Liver (tissue), 3 donors: ENCODE results near the gene RALGAPA2.

Source experiments
- GABPA ChIP-seq, 2 donors: IDR thresholded peaks in 1 of 2; conservative IDR thresholded peaks in 1 of 2; 2 replicates each; pipeline ENCODE4 v1.6.1; 2016; ENCODE audit warnings: antibody characterized with exemption in 2 of 2, mild to moderate bottlenecking in 1 of 2, moderate library complexity in 1 of 2
- TAF1 ChIP-seq: conservative IDR thresholded peaks from 2 replicates; pipeline ENCODE4 v1.6.1; 2016; ENCODE audit warnings: antibody characterized with exemption, mild to moderate bottlenecking
- TF ChIP-seq, protein P1 (sequence below): fragments of 150-350 bp; IDR thresholded peaks from 2 replicates; pipeline ENCODE4 v1.5.1; 2017; ENCODE audit warnings: improper control_type of control experiment, low read depth, low read length; ENCODE audit not compliant: missing input control
- TF ChIP-seq, protein P2 (sequence below): IDR thresholded peaks from 2 replicates; pipeline ENCODE4 v1.6.1; 2016; ENCODE audit warnings: antibody characterized with exemption
- TF ChIP-seq, protein P3 (sequence below): IDR thresholded peaks from 2 replicates; pipeline ENCODE4 v1.6.1; 2016; ENCODE audit warnings: antibody characterized with exemption, mild to moderate bottlenecking
- donor health status: healthy.
- donor health status: healthy.

DNA sequence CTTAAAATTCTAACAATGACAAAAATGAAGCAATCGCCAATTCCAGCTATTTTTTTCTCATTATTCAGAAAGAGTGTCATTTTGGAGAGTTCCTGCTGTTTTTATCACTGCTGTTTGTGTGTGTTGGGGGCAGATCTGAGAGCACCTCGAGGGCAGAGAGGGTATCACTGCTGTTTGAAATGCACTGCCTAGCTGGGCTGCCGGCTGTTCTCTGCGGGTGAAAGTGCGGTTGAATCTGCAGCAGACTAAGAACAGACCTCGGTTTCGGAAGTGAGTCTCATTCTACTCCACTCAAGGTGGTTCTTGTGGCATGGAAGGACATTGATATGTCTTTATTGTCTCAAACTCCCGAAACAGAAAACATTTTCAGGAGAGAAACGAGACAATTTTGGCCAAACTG lies 326.3 kb downstream of the RALGAPA2 start:
- TF ChIP-seq, protein P1, sequence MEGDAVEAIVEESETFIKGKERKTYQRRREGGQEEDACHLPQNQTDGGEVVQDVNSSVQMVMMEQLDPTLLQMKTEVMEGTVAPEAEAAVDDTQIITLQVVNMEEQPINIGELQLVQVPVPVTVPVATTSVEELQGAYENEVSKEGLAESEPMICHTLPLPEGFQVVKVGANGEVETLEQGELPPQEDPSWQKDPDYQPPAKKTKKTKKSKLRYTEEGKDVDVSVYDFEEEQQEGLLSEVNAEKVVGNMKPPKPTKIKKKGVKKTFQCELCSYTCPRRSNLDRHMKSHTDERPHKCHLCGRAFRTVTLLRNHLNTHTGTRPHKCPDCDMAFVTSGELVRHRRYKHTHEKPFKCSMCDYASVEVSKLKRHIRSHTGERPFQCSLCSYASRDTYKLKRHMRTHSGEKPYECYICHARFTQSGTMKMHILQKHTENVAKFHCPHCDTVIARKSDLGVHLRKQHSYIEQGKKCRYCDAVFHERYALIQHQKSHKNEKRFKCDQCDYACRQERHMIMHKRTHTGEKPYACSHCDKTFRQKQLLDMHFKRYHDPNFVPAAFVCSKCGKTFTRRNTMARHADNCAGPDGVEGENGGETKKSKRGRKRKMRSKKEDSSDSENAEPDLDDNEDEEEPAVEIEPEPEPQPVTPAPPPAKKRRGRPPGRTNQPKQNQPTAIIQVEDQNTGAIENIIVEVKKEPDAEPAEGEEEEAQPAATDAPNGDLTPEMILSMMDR: no peak
- TF ChIP-seq TAF1 (no peak), GABPA (IDR thresholded peaks at IDR 0.05 in 1 of 2, conservative IDR thresholded peaks at IDR 0.05 in 1 of 2) (no peak)
- TF ChIP-seq, protein P2, sequence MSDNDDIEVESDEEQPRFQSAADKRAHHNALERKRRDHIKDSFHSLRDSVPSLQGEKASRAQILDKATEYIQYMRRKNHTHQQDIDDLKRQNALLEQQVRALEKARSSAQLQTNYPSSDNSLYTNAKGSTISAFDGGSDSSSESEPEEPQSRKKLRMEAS: no peak
- TF ChIP-seq, protein P3, sequence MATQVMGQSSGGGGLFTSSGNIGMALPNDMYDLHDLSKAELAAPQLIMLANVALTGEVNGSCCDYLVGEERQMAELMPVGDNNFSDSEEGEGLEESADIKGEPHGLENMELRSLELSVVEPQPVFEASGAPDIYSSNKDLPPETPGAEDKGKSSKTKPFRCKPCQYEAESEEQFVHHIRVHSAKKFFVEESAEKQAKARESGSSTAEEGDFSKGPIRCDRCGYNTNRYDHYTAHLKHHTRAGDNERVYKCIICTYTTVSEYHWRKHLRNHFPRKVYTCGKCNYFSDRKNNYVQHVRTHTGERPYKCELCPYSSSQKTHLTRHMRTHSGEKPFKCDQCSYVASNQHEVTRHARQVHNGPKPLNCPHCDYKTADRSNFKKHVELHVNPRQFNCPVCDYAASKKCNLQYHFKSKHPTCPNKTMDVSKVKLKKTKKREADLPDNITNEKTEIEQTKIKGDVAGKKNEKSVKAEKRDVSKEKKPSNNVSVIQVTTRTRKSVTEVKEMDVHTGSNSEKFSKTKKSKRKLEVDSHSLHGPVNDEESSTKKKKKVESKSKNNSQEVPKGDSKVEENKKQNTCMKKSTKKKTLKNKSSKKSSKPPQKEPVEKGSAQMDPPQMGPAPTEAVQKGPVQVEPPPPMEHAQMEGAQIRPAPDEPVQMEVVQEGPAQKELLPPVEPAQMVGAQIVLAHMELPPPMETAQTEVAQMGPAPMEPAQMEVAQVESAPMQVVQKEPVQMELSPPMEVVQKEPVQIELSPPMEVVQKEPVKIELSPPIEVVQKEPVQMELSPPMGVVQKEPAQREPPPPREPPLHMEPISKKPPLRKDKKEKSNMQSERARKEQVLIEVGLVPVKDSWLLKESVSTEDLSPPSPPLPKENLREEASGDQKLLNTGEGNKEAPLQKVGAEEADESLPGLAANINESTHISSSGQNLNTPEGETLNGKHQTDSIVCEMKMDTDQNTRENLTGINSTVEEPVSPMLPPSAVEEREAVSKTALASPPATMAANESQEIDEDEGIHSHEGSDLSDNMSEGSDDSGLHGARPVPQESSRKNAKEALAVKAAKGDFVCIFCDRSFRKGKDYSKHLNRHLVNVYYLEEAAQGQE: no peak
